A549 (cell line): ENCODE results near the gene SERHL2. TPM values are rescaled to one million over a fixed set of nuclear protein-coding genes. Genes with fewer than 3 reads are reported as not detected.

Experiments
- ATAC-seq, 2 experiments: fragments of 200-7000 bp in 1 of 2; fragments of >200 bp in 1 of 2; cut with Nextera tagmentation in 1 of 2; cut with Tn5 transposase in 1 of 2; 3 replicates each; pipeline versions ENCODE4 v1.8.0 to v1.9.1; 2018 to 2020; ENCODE audit warnings: mild to moderate bottlenecking in 1 of 2, moderate library complexity in 1 of 2
- CTCF ChIA-PET: fragments of 300-600 bp; sonication (Branson Sonifier 250); formaldehyde crosslinking; extraction: SDS; loops from one replicate; lab custom pipeline; 2021; ENCODE audit warnings: antibody characterized with exemption, inconsistent platforms; lab: Yijun Ruan, JAX
- POLR2A ChIA-PET: fragments of 350-600 bp; formaldehyde crosslinking; extraction: SDS; loops from one replicate; lab custom pipeline; 2021; ENCODE audit warnings: antibody characterized with exemption, inconsistent platforms; lab: Yijun Ruan, JAX
- DNase-seq, 2 experiments: peaks; one replicate each; pipeline versions ENCODE4 v3.0.0 to v3.0.0-alpha.2; 2011 to 2016; ENCODE audit warnings: low read depth in 1 of 2, low spot score in 1 of 2
- FAIRE-seq: peaks from 2 replicates; lab custom pipeline; 2011; peaks lifted over from hg19 to GRCh38; lab: Jason Lieb, UNC
- H3K27ac ChIP-seq, 2 experiments: fragments of >200 bp; sonication (Bioruptor Twin); formaldehyde crosslinking; 3 replicates each; pipeline ENCODE4 v1.5.1; 2016 to 2017
- H3K4me1 ChIP-seq: fragments of >200 bp; sonication (Bioruptor Twin); formaldehyde crosslinking; 3 replicates; pipeline ENCODE4 v1.6.1; 2016
- H3K4me2 ChIP-seq: fragments of >200 bp; sonication (Bioruptor Twin); formaldehyde crosslinking; 3 replicates; pipeline ENCODE4 v1.6.1; 2016
- H3K4me3 ChIP-seq: fragments of >200 bp; sonication (Bioruptor Twin); formaldehyde crosslinking; 3 replicates; pipeline ENCODE4 v1.5.1; 2016
- H3K9me3 ChIP-seq: fragments of >200 bp; sonication (Bioruptor Twin); formaldehyde crosslinking; 3 replicates; pipeline ENCODE4 v1.6.1; 2016
- ATOH8 ChIP-seq: fragments of 250-450 bp; sonication (Bioruptor Pico); IDR thresholded peaks from 2 replicates; pipeline ENCODE4 v1.5.0; 2020; ENCODE audit warnings: low read depth, mild to moderate bottlenecking, moderate library complexity
- BCL3 ChIP-seq: fragments of >200 bp; sonication (Bioruptor Twin); formaldehyde crosslinking; IDR thresholded peaks from 3 replicates; pipeline ENCODE4 v1.6.1; 2016
- CBX8 ChIP-seq: fragments of 200-600 bp; sonication (generic); IDR thresholded peaks from 2 replicates; pipeline ENCODE4 v1.6.1; 2016
- CEBPB ChIP-seq, 2 experiments: fragments of >200 bp in 1 of 2; sonication (Bioruptor Twin) in 1 of 2; formaldehyde crosslinking in 1 of 2; IDR thresholded peaks; 2 replicates each; pipeline ENCODE4 v1.6.1; 2012 to 2016
- ELK1 ChIP-seq: fragments of 150-350 bp; IDR thresholded peaks from 2 replicates; pipeline ENCODE4 v1.6.1; 2014; ENCODE audit warnings: low read depth, mild to moderate bottlenecking, low read length
- EP300 ChIP-seq, 2 experiments: fragments of >200 bp; sonication (Bioruptor Twin); formaldehyde crosslinking; IDR thresholded peaks; 2 replicates in 1 of 2; 3 replicates in 1 of 2; pipeline ENCODE4 v1.6.1; 2016 to 2017
- HDAC2 ChIP-seq: fragments of 200-600 bp; sonication (generic); IDR thresholded peaks from 2 replicates; pipeline ENCODE4 v1.6.1; 2016
- HEYL ChIP-seq: fragments of 250-450 bp; sonication (Bioruptor Pico); IDR thresholded peaks from 2 replicates; pipeline ENCODE4 v1.8.0; 2021; ENCODE audit warnings: mild to moderate bottlenecking, moderate library complexity
- HMGXB4 ChIP-seq: fragments of 250-450 bp; sonication (Bioruptor Pico); IDR thresholded peaks from 2 replicates; pipeline ENCODE4 v1.5.0; 2021; ENCODE audit warnings: mild to moderate bottlenecking, moderate library complexity, borderline replicate concordance
- HOXB13 ChIP-seq: fragments of 250-450 bp; sonication (Bioruptor Pico); IDR thresholded peaks from 2 replicates; pipeline ENCODE4 v1.5.0; 2020; ENCODE audit warnings: low read depth, mild to moderate bottlenecking, moderate library complexity
- HOXB5 ChIP-seq: fragments of 250-450 bp; sonication (Bioruptor Pico); IDR thresholded peaks from 2 replicates; pipeline ENCODE4 v1.5.0; 2020; ENCODE audit warnings: mild to moderate bottlenecking, moderate library complexity
- JUN ChIP-seq, 2 experiments: fragments of >200 bp; sonication (Bioruptor Twin); formaldehyde crosslinking; IDR thresholded peaks; 2 replicates in 1 of 2; 3 replicates in 1 of 2; pipeline ENCODE4 v1.6.1; 2016 to 2017
- KDM1A ChIP-seq: fragments of 200-600 bp; sonication (generic); IDR thresholded peaks from 2 replicates; pipeline ENCODE4 v1.6.1; 2016; ENCODE audit warnings: low read depth, mild to moderate bottlenecking
- MAX ChIP-seq: IDR thresholded peaks from 2 replicates; pipeline ENCODE4 v1.6.1; 2012
- MYC ChIP-seq: IDR thresholded peaks from 2 replicates; pipeline ENCODE4 v1.6.1; 2012; ENCODE audit warnings: mild to moderate bottlenecking, inconsistent platforms, low read length, improper control_type of control experiment, borderline replicate concordance
- POLR2A ChIP-seq: IDR thresholded peaks from 2 replicates; pipeline ENCODE4 v1.6.1; 2012; ENCODE audit warnings: mild to moderate bottlenecking, low read length
- RAD21 ChIP-seq, 2 experiments: fragments of >200 bp in 1 of 2; sonication (Bioruptor Twin) in 1 of 2; formaldehyde crosslinking in 1 of 2; IDR thresholded peaks in 1 of 2; conservative IDR thresholded peaks in 1 of 2; 2 replicates in 1 of 2; 3 replicates in 1 of 2; pipeline ENCODE4 v1.6.1; 2012 to 2018; ENCODE audit warnings: inconsistent platforms in 1 of 2
- RARB ChIP-seq: fragments of 250-450 bp; sonication (Bioruptor Pico); IDR thresholded peaks from 2 replicates; pipeline ENCODE4 v1.8.0; 2021; ENCODE audit warnings: mild to moderate bottlenecking, moderate library complexity
- RFX5 ChIP-seq: fragments of 450-650 bp; IDR thresholded peaks from 2 replicates; pipeline ENCODE4 v1.7.1; 2014; ENCODE audit warnings: antibody characterized with exemption, mild to moderate bottlenecking, moderate library complexity
- RNF2 ChIP-seq: fragments of 200-600 bp; sonication (generic); IDR thresholded peaks from 2 replicates; pipeline ENCODE4 v1.6.1; 2016; ENCODE audit warnings: low read depth, mild to moderate bottlenecking, antibody characterized with exemption, moderate library complexity, borderline replicate concordance
- ZFP36 ChIP-seq: fragments of 450-650 bp; IDR thresholded peaks from 2 replicates; pipeline ENCODE4 v1.6.1; 2014; ENCODE audit warnings: borderline replicate concordance; ENCODE audit not compliant: partially characterized antibody
- WGBS: methylation state at CpG from one replicate; pipeline ENCODE4 v1.1.6; 2017; ENCODE audit errors: missing lambda C conversion rate; 5-methylcytosine and 5-hydroxymethylcytosine counted together
- polyA plus RNA-seq, 4 experiments: library from polyadenylated mRNA; depleted of rRNA in 3 of 4; stranded (reverse); fragments of >200 nt; fragmentation: RNase III in 1 of 4; extraction: RNeasy Plus Mini Kit Qiagen cat#74134 plus additional on column Dnase treatment in 1 of 4; gene quantifications; 2 replicates in 3 of 4; 3 replicates in 1 of 4; pipeline ENCODE4 v1.2.3, GENCODE V29; 2011 to 2017

The SERHL2 gene
- polyA plus RNA-seq, 2 of the 4 experiments (the other 2 are of a cell fraction): 0.14 to 0.21 TPM

- no peak for FAIRE-seq
- Histone ChIP-seq H3K27ac (no peak overlapping the region), H3K4me2 (no peak overlapping the region), H3K4me3 (no peak overlapping the region), H3K9me3 (no peaks in the 10 kb centered on the region), H3K4me1 (no peaks in the 10 kb centered on the region)
- DNase-seq: no peak
- ChIA-PET CTCF (interaction anchor here (1.2 kb wide), 1 partner anchor 9 kb away, joined by 3 read pairs; no protein-coding TSS in a partner anchor), POLR2A (no interaction called here)
- WGBS: 91% methylated on average over 2 of the region's 4 CpGs
- ATAC-seq: no peak
- TF ChIP-seq JUN (IDR thresholded peaks at IDR 0.05) (no peak), RFX5 (no peak)
Observed at GRCh38 chr22:42584364-42584940, 30.7 kb downstream of the SERHL2 start.

- H3K9me3 ChIP-seq: no peaks in the 10 kb centered on the region
- TF ChIP-seq HOXB5 (CRISPR knock-in tag) (no peak), CBX8 (no peak), EP300 (IDR thresholded peaks at IDR 0.05) (no peak), BCL3 (no peak), HDAC2 (no peak), RAD21 (conservative IDR thresholded peaks at IDR 0.05 in 1 of 2, IDR thresholded peaks at IDR 0.05 in 1 of 2) (no peak), HMGXB4 (CRISPR knock-in tag) (no peak), JUN (IDR thresholded peaks at IDR 0.05) (no peak), MYC (no peak), RNF2 (no peak)
- no peak for FAIRE-seq
- no peak overlapping the region for H3K4me3 ChIP-seq
- H3K4me1 ChIP-seq: no peaks in the 10 kb centered on the region
- H3K4me2 ChIP-seq: no peak overlapping the region
- POLR2A ChIA-PET: no interaction called here
- no peak overlapping the region for H3K27ac ChIP-seq
- no peak for ATAC-seq
- CTCF ChIA-PET: interaction anchor here (0.6 to 1.2 kb wide), 3 partner anchors 8 to 24 kb away, joined by 3 read pairs; no protein-coding TSS in a partner anchor
- DNase-seq: no peak
- WGBS: 92% methylated on average over 4 of the region's 8 CpGs
Observed at GRCh38 chr22:42585096-42585495, 31.3 kb downstream of the SERHL2 start.

GRCh38 chr22:42586381-42586780 is 32.6 kb downstream of the SERHL2 start:
- no peak for DNase-seq
- Histone ChIP-seq H3K27ac (no peak overlapping the region), H3K4me1 (no peaks in the 10 kb centered on the region), H3K9me3 (no peaks in the 10 kb centered on the region), H3K4me3 (no peak overlapping the region), H3K4me2 (no peak overlapping the region)
- ChIA-PET POLR2A (no interaction called here), CTCF (no interaction called here)
- ATAC-seq: no peak
- 93% methylated on average over 4 of the region's 4 CpGs for WGBS
- TF ChIP-seq ZFP36: no peak
- TF ChIP-seq HEYL (CRISPR knock-in tag): no peak
- no peak for TF ChIP-seq ATOH8 (CRISPR knock-in tag)
- TF ChIP-seq CEBPB (IDR thresholded peaks at IDR 0.05): no peak
- no peak for TF ChIP-seq ELK1
- no peak for TF ChIP-seq HOXB13 (CRISPR knock-in tag)
- TF ChIP-seq JUN (IDR thresholded peaks at IDR 0.05): no peak
- no peak for TF ChIP-seq MYC
- TF ChIP-seq RFX5: no peak
- TF ChIP-seq POLR2A: no peak
- no peak for TF ChIP-seq MAX
- TF ChIP-seq KDM1A: no peak
- no peak for TF ChIP-seq RARB (CRISPR knock-in tag)
- no peak for FAIRE-seq
